Measurements from ENCODE around the gene ADAMTS9. TPM values are rescaled to one million over a fixed set of nuclear protein-coding genes. Genes with fewer than 3 reads are reported as not detected.
"Not testable (repeated sequence)": the region's sequence is repeated elsewhere in the genome, so short reads cannot be mapped to it uniquely, and the experiment has no call there.

Gene ADAMTS9
- polyA plus RNA-seq, 1 donor = 66.9 TPM

- no peak for DNase-seq
These were observed 115.8 kb downstream of the ADAMTS9 start for GRCh38 chr3:64571982-64572381.

GRCh38 chr3:64568895-64569517 is 118.8 kb downstream of the ADAMTS9 start:
- DNase-seq = no peak

DNA sequence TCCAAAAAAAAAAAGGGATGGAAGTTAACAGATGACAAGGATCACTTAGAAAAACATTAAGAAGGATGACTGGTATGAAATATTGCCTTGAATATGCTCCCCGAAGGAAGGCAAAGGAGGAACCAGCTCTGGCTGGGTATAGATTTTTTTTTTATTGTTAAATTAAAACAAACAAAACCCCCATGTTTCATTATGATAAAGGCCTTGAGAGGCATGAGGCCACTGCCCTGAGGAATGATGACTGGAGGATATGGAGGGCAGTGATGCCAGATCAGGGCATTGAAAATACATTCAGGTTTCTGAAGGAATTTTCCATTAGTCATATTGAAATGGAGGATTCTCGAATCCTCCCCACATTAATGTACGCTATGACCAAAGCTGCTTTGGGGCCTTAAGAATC is 120.9 kb downstream of the ADAMTS9 start:
- no peak for DNase-seq

DNA sequence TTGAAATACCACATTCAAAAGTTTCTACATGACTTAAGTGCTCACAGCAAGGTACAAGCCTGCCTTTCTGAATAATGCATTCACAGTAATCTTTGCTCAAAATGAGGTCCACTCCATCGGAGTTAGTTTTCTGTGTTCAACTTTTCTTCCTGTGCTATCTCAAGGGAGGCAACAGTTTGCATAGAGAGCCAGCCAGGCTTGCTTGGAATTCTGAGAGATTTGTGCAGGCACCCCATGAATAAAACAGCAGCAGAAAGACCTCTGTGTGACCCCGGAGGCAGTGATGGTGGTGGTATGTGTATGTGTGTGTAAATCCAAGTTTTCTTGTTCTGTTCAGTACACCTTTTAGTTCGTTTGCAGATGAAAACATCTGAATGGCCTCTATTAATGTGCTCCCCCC is 124.0 kb downstream of the ADAMTS9 start:
- DNase-seq = no peak

DNA sequence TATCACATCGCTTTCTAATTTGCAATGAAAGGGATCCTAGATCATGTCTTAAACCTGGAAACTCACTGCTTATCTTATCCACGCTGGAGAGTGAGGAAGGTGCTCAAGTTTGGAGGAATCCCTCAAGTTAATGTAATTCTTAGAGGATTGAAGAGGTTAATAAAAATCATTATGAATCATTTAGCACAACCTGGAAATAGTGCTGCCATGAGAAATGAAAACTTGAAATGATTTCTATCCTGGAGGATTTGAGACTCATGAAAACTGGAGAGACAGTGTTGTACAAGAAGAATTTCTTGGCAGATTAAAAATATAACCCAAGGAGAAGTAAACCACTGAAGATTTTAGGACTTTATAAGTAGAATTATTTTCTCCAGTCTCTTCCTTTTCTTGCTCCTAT is 125.9 kb downstream of the ADAMTS9 start:
- no peak for DNase-seq

- DNase-seq = peak; percentile 71
These were observed 126.4 kb downstream of the ADAMTS9 start for GRCh38 chr3:64561325-64561843.

DNA sequence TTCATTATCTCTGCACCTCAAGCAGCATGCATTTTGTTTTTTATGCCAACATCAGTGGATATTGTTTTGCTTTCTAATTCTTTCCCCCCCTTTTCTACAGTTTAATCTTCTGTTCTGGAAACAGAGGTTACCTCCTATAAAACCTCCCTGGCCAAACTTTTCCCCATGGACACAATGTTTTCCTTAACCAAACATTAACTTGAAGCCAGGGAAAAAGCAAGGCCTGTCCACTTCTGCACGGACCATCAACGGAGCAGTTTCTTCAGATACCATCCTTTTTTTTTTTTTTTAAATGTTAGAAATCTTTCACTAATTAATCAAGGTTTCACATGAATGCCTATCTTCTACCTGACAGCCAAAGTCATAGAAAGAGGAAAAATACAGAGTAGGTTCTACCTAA is 127.0 kb downstream of the ADAMTS9 start:
- no peak for DNase-seq

DNA sequence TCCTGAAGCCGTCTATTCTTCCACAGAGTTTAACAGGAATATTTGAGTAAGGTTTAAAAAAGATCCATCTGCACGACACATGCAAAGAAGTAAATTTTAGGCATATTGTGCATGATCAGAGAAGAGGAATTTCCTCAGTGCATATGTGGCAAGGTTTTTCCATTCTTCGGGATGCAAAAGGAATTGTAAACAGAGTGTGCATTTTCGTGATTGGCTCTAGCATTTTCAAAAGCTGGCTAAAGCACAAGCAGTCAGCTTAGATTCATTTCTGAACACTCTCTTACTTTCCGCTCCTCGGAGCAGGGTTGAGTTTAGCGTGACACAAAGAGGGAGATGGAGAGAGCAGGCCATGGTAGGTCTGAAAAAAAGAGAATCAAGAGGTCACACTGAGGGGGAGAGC is 128.2 kb downstream of the ADAMTS9 start:
- peak; percentile 40 for DNase-seq

GRCh38 chr3:64556046-64556445 is 131.8 kb downstream of the ADAMTS9 start:
- no peak for DNase-seq

DNA sequence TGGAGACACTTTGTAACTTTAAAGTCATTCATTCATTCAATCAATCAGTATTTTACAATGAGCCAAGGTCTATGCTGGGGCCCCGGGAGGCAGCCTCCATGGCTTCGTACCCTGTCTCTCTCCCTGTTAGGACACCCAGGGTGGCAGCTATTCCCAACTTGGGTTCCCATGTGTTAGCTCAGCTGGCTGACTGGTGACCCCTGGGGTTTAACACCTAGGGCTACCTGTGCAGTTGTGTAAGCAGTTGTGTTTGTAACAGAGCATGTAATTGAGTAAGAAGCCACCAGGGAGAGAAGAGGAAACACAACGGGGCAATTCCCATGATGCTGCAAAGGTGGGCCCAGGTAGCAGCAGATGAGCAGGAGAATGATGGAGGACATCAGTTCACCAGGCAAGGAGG is 132.4 kb downstream of the ADAMTS9 start:
- DNase-seq = no peak

DNA sequence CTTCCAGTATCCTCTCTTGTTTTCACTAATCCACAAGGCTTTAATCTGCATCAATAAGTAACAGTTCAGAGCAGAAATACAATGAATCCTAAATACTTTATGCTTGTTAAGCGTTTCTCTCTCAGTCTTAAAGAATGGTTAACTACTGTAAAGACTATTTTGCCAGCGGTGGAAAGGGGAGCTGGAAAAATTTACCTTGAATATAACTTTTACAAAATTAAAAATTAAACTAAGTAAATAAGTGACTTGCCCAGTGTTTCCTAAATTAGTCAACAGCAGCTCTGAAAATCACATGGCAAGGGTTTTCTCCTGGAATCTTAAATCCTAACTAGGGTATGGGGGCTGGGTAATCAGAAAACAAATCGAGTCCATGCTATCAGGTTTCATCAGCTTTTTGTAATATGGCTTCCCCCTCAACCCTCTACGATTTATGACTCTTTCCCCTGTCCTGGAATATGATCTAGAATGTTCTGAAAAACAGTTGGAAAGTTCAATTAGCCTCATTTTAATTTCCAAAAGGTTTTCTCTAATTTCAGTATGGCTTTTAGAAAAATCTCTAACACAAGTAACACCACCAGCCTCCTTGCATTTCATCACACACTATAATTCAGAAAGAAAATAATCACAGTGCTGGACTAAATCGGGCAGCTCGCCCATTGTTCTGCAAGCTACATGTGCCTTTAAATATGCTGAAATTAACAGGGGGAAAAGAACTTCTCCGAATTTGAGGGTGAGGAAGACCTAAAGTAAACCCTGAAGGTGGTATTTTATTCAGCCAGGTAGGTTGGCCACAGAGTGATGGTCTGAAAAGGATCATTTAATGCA is 133.5 kb downstream of the ADAMTS9 start:
- no peak for DNase-seq

- DNase-seq = no peak
These were observed 134.8 kb downstream of the ADAMTS9 start for GRCh38 chr3:64552966-64553365.

GRCh38 chr3:64552160-64552559 is 135.6 kb downstream of the ADAMTS9 start:
- no peak for DNase-seq

GRCh38 chr3:64551697-64552096 is 136.1 kb downstream of the ADAMTS9 start:
- no peak for DNase-seq

DNA sequence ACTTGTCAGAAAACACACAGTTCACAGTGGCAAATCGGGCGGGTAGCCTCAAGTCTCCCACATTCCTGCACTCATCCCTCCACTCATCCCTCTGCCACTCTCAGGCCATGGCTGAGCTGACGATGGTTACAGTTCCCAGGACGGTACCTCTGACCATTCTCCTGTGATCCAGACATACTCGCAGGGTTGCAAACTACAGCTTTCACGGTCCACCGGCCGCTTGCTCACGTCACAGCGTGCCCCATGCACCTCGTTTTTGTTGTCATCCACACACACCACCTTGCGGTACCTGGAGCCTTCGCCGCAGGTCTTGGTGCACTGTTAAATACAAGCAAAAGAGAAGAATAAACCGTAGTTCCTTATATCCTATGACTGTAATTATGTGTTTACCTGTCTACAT is 137.1 kb downstream of the ADAMTS9 start:
- DNase-seq = no peak

DNA sequence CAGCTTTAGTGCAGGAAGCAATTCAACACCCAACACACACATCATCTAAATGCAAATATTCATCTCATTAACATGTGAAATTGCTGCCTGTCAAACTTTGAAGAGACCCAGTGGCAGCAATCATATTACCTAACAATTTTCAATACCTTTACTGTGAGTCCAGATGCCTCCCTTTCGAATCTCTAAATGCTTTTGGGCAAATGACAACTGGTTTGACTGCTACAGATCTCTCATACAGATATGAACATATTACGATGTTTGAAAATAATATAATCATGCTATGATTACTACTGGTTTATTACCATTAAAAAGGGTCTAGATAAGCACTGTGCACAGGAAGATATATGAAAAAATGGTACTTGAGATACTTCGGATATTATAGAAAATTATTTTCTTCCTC is 137.9 kb downstream of the ADAMTS9 start:
- no peak for DNase-seq

- peak; percentile 83 for DNase-seq
These were observed 139.5 kb downstream of the ADAMTS9 start for GRCh38 chr3:64548200-64548889.

- no peak for DNase-seq
These were observed 140.9 kb downstream of the ADAMTS9 start for GRCh38 chr3:64546856-64547255.

DNA sequence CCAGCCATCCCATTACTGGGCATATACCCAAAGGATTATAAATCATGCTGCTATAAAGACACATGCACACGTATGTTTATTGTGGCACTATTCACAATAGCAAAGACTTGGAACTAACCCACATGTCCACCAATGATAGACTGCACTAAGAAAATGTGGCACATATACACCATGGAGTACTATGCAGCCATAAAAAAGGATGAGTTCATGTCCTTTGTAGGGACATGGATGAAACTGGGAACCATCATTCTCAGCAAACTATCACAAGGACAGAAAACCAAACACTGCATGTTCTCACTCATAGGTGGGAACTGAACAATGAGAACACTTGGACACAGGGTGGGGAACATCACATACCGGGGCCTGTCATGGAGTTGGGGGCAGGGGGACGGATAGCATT is 142.6 kb downstream of the ADAMTS9 start:
- not testable (repeated sequence) for DNase-seq

DNA sequence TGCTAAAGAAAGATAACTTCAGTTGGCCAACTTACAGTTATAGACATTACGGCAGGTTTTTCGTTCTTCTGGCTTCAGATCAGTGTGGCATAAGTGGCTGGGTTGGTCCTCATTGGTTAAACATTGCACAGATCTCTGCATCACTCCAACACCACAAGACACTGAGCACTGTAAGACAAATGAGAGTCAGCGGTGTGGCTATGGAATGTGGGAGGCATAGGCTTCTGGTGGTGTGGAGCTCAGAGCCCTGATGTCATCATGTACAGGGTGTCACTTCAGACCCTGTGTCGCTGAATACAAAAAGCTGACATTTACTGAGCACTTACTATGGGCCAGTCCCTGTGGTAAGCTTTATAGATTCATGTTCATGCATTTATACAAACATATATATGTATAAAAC is 146.0 kb downstream of the ADAMTS9 start:
- no peak for DNase-seq

DNA sequence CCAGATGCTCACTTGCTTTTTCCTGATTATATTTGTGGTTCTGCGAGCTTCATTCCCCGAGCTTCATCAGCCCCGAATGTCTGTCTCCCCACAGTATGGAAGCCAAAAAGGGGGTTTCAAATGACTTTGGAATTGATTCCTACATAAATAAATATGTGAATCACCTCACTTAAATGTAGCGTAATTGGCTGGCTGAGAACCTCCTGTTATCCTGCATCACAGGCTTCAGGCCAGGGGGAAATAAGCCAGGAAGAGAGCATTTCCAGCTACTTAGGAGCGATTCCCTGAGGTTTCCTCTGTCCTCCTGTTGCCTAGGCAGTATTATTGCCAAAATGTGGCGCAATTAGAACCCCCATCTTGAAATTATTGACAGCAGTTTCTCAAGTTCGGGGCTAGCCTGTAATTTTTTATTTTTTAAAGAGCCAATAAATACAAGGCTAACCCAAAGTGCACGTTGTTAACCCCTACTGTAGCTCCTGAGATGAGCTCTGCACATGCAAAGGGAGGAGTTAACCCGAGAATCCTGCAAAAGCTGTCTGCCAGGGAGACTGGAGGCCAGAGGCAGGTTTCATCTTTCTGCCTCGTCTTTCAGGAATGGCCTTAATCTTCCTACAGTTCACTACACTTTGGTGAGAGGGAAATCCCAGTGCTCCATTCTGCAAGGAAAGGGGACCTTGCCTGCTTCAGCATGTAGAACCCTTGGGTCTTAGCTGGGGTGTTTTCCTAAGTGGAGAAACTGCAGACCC is 148.2 kb downstream of the ADAMTS9 start:
- DNase-seq = peak; percentile 84

DNA sequence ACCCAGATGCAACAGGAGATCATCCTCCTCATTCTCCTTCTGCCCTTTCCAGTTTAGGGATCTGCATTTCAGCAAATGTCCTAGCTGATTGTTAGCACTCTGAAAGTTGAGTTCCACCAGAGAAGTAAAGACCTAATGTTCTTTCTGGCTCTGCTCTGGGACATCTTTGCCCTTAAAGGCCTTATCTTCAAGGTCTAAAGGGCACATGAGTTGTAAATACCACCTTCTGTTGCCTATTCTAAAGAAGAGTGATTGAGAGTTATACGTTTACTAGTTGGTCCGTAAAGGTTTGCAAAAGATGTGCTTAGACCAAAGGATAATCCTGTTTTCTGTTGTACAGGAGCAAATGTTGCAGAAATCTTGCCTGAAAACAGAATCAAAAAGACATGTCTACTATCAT is 151.6 kb downstream of the ADAMTS9 start:
- no peak for DNase-seq

All from hindlimb muscle (tissue), 1 donor.